GM21367 (cell line): ENCODE measurements around the gene MDFI.

ENCODE experiments used
- ATAC-seq: cut with Tn5 transposase; IDR thresholded peaks from one replicate; pipeline ENCODE4 v1.9.1; 2021; ENCODE audit not compliant: unreplicated experiment

MDFI gene

DNA sequence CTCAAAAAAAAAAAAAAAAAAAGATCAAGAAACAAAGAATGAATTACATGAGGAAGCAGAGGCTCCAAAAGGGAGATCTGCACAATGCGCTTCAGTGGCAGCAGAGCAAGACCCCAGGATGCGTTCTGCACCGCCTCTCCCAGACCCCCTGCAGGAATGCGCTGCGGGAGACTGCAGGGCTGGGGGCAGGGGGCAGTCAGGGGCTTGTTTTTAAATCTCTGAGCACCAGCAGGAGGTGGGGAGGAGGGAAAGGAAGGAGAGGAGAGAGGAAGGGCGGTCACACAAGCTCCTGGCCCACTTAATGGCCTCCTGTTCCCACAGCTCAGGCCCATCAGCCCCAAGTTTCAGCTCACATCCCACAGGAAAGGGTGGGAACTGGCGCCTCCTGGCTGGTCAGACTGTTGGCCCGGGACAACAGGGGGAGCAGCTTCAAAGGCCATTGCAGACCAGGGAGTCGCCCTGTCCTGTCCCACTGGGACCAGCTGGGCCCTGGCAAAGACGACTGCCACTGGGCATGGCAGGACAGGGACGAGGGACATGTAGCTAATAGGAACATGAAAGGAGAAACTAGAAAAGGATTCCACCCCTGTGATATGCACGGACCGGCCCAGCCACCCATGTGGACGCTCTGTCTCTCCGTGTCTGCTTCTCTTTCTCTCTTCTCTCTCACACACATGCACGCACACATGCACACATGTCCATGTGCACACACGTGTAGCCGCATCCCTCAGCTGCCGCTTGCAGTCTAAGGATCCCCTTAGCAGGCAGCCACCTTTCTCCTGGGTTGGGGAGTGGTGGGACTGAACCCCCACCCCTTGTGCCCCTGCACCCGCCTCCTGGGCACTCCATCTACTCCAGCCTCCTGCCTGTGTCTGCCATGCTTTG lies 62.4 kb downstream of the MDFI start:
- ATAC-seq = no peak

DNA sequence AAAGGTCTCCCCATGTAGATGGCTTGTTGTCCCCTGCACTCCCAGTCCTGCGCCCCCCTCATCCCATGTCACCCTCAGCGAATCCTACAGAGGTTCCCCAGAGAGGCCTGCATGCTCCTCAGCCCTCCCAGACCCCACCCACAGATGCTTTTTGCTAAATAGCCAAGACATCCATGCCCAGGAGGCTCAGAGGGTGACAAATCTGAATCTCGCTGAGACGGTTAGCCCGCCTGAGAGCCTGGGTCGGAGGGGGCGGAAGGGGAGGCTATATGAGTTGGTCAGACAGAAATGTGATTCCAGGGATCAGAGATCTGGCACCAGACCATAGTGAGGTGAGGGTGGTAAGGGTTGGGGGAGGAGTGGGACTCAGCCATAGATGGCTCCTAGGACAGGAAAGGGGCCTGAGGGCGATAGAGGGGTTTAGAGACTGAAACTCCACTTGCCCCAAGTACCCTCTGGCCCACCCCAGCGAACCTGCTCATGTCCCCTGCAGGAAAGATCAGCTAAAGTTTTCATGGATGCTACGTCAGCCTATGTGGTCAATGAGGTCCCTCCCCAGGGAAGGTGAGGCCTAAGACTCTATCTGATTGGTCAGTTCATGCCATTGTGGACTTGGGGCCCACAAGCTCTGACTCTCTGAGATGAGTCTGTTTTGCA lies 63.9 kb downstream of the MDFI start:
- no peak for ATAC-seq

DNA sequence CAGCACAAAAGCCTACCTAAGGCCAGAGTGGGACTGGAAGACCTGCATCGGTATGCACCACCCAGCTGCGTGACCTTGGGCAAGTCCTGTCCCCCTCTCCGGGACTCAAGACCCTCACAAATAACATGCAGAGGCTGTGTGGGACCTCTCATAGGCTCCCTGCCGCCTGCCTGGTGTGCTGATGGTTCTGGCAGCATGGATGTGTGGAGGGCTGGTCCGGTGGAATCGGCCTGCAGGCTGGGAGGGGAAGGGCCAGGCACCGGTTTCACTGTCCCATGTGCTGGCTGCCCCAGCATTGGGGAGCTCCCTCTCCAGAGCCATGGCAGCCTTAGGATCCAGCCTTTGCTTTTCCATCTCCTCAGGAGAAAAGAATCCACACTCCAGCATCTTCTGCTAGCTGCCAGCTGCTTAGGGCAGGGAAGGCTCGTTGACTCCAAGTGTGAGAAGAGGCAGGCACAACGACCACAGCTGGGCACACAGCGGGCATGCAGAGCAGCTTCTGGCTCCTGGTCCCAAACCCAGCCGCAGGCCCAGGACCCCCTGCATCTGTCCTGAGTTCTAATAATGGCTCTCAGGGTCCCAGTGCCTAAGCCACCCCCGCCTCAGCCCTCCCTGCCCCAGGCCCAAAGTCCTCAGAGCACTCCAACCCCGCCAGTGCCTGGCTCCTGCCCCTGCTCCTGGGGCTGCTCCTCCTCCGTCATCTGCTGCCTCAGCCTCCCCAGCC lies 64.7 kb downstream of the MDFI start:
- no peak for ATAC-seq
